Measurements from ENCODE around the gene PIBF1. TPM values are rescaled to one million over a fixed set of nuclear protein-coding genes. Genes with fewer than 3 reads are reported as not detected.

Gene PIBF1
- polyA plus RNA-seq, 3 donors, result 3.3 to 8.0 (median 4.7) TPM

GRCh38 chr13:72851678-72852014 lies 69.7 kb downstream of the PIBF1 start:
- peaks cover 30 to 61% of the 10 kb centered on the region in 2 donors for H3K36me3 ChIP-seq (replicated peaks in 1 of 2; ENCODE audit: control insufficient read depth in 1 of 2, insufficient read depth in 2 of 2, low read length in 2 of 2)
- Mint-ChIP-seq H3K4me3 (no peak overlapping the region), H3K36me3 (peaks cover 54 to 66% of the 10 kb centered on the region in 2 donors), H3K27me3 (ENCODE audit: low read depth in 3 of 3) (peaks cover 0 to 2% (median 0%) of the 10 kb centered on the region in 3 donors), H3K27ac (no peak overlapping the region), H3K9me3 (peaks cover 0 to 3% (median 0%) of the 10 kb centered on the region in 7 donors), H3K4me1 (no peaks in the 10 kb centered on the region)
- no peaks in the 10 kb centered on the region for H3K79me2 ChIP-seq (ENCODE audit: insufficient read depth, low read length)
- H3K9ac ChIP-seq (ENCODE audit: insufficient read depth, low read length, poor library complexity, severe bottlenecking), result no peak overlapping the region
- intact Hi-C loops (cut with micrococcal nuclease), result no loop called here
- H3K4me1 ChIP-seq (ENCODE audit: control insufficient read depth in 1 of 2, insufficient read depth in 2 of 2, low read length in 2 of 2), result no peaks in the 10 kb centered on the region
- H3K9me3 ChIP-seq (replicated peaks in 1 of 2; ENCODE audit: control insufficient read depth in 1 of 2, insufficient read depth in 1 of 2, low read length in 2 of 2), result no peaks in the 10 kb centered on the region
- WGBS (ENCODE audit: insufficient coverage), result 83% methylated on average over 1 of the region's 3 CpGs
- H3K27ac ChIP-seq (ENCODE audit: low read depth in 1 of 2, low read length in 2 of 2), result no peak overlapping the region
- TF ChIP-seq CTCF (IDR thresholded peaks at IDR 0.05), result no peak
- no peak overlapping the region for H2AFZ ChIP-seq (ENCODE audit: insufficient read depth, low read depth, low read length, poor library complexity, severe bottlenecking)
- H4K20me1 ChIP-seq (ENCODE audit: insufficient read depth, low read length), result no peaks in the 10 kb centered on the region
- DNase-seq, result no peak
- no peak overlapping the region for H3K4me3 ChIP-seq (replicated peaks in 1 of 3; ENCODE audit: low read depth in 2 of 3, low read length in 3 of 3)
- no peaks in the 10 kb centered on the region for H3K27me3 ChIP-seq (ENCODE audit: control insufficient read depth in 2 of 2, insufficient read depth in 2 of 2, low read length in 2 of 2)
- H3K4me2 ChIP-seq (replicated peaks; ENCODE audit: extremely low read depth, low read length, poor library complexity, severe bottlenecking), result no peak overlapping the region

DNA sequence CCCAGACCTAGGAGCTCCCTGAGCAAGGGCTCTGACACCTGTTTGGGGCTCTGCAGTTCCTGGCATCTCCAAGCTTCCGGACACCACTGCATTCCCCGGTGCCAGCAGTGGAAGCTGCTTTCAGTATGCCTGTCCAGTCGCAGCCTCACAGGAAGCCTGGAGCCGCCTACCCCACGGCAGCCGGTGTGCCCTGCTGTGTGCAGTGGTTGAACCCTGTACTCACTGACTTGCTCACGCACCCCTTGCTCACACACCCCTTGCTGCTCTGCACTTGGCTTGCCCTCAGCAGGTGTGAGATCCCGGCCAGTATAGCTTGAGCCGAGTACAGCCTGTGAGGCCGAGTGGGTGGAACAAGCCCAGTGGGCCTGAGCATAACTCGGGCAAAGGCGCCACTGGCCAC lies 70.3 kb downstream of the PIBF1 start:
- Histone ChIP-seq H3K9ac (ENCODE audit: insufficient read depth, low read length, poor library complexity, severe bottlenecking) (no peak overlapping the region), H3K27me3 (ENCODE audit: control insufficient read depth in 2 of 2, insufficient read depth in 2 of 2, low read length in 2 of 2) (no peaks in the 10 kb centered on the region), H3K9me3 (replicated peaks in 1 of 2; ENCODE audit: control insufficient read depth in 1 of 2, insufficient read depth in 1 of 2, low read length in 2 of 2) (no peaks in the 10 kb centered on the region), H3K79me2 (ENCODE audit: insufficient read depth, low read length) (no peaks in the 10 kb centered on the region), H4K20me1 (ENCODE audit: insufficient read depth, low read length) (no peaks in the 10 kb centered on the region), H3K36me3 (replicated peaks in 1 of 2; ENCODE audit: control insufficient read depth in 1 of 2, insufficient read depth in 2 of 2, low read length in 2 of 2) (peaks cover 28 to 55% of the 10 kb centered on the region in 2 donors), H3K4me1 (ENCODE audit: control insufficient read depth in 1 of 2, insufficient read depth in 2 of 2, low read length in 2 of 2) (no peaks in the 10 kb centered on the region), H3K4me2 (replicated peaks; ENCODE audit: extremely low read depth, low read length, poor library complexity, severe bottlenecking) (no peak overlapping the region), H3K27ac (ENCODE audit: low read depth in 1 of 2, low read length in 2 of 2) (no peak overlapping the region), H2AFZ (ENCODE audit: insufficient read depth, low read depth, low read length, poor library complexity, severe bottlenecking) (no peak overlapping the region), H3K4me3 (replicated peaks in 1 of 3; ENCODE audit: low read depth in 2 of 3, low read length in 3 of 3) (no peak overlapping the region)
- Mint-ChIP-seq H3K27me3 (ENCODE audit: low read depth in 3 of 3) (peaks cover 0 to 2% (median 0%) of the 10 kb centered on the region in 3 donors), H3K4me3 (no peak overlapping the region), H3K27ac (no peak overlapping the region), H3K36me3 (peaks cover 50 to 61% of the 10 kb centered on the region in 2 donors), H3K9me3 (peaks cover 0 to 3% (median 0%) of the 10 kb centered on the region in 7 donors), H3K4me1 (no peaks in the 10 kb centered on the region)
- intact Hi-C loops (cut with micrococcal nuclease), result no loop called here
- no peak for DNase-seq
- 98% methylated on average over 12 of the region's 12 CpGs for WGBS (ENCODE audit: insufficient coverage)
- no peak for TF ChIP-seq CTCF (IDR thresholded peaks at IDR 0.05)

Data from CD14-positive monocyte (primary cell).